ENCODE data around the gene SLC25A19. TPM values are rescaled to one million over a fixed set of nuclear protein-coding genes. Genes with fewer than 3 reads are reported as not detected.
"Not testable (repeated sequence)": the region's sequence is repeated elsewhere in the genome, so short reads cannot be mapped to it uniquely, and the experiment has no call there.

SLC25A19 gene
- total RNA-seq, 1 donor from 2014 or later: 10.5 TPM

GRCh38 chr17:75307957-75308731, 18.9 kb upstream of the SLC25A19 start:
- H3K4me3 ChIP-seq (ENCODE audit: low read depth, low read length): no peak overlapping the region
- TF ChIP-seq, protein P1, sequence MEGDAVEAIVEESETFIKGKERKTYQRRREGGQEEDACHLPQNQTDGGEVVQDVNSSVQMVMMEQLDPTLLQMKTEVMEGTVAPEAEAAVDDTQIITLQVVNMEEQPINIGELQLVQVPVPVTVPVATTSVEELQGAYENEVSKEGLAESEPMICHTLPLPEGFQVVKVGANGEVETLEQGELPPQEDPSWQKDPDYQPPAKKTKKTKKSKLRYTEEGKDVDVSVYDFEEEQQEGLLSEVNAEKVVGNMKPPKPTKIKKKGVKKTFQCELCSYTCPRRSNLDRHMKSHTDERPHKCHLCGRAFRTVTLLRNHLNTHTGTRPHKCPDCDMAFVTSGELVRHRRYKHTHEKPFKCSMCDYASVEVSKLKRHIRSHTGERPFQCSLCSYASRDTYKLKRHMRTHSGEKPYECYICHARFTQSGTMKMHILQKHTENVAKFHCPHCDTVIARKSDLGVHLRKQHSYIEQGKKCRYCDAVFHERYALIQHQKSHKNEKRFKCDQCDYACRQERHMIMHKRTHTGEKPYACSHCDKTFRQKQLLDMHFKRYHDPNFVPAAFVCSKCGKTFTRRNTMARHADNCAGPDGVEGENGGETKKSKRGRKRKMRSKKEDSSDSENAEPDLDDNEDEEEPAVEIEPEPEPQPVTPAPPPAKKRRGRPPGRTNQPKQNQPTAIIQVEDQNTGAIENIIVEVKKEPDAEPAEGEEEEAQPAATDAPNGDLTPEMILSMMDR (conservative IDR thresholded peaks at IDR 0.05; ENCODE audit: low read depth, low read length): no peak
- no peak for DNase-seq (ENCODE audit: low read depth)

DNA sequence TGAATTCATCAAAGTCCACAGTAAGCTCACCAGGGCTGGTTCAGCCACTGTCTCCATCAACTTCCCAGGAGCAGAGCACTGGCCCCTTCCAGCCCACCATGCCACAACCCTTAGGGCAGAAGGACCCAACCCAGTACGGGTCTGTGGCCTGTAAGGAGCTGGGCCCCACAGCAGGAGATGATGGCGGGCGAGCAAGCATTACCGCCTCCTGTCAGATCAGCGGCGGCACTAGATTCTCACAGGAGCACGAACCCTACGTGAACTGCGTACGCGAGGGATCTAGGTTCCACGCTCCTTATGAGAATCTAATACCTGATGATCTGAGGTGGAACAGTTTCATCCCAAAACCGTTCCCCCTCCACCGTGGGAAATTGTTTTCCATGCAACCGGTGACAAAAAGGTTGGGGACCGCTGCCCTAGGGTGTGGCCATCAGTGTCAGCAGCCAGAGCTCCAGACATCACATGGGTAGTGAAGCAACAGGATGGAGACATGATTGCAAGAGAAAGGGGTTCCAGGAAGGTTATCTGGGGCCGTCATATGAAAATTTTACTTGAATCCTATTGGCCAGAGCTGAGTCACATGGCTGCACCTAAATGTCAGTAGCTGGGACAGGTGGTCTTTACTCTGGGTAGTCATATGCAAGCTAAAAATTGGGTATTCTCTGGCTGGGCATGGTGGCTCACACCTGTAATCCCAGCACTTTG, 12.4 kb upstream of the SLC25A19 start:
- no peak for DNase-seq (ENCODE audit: low read depth)
- no peak overlapping the region for H3K4me3 ChIP-seq (ENCODE audit: low read depth, low read length)
- TF ChIP-seq, protein P1 (conservative IDR thresholded peaks at IDR 0.05; ENCODE audit: low read depth, low read length): no peak

DNA sequence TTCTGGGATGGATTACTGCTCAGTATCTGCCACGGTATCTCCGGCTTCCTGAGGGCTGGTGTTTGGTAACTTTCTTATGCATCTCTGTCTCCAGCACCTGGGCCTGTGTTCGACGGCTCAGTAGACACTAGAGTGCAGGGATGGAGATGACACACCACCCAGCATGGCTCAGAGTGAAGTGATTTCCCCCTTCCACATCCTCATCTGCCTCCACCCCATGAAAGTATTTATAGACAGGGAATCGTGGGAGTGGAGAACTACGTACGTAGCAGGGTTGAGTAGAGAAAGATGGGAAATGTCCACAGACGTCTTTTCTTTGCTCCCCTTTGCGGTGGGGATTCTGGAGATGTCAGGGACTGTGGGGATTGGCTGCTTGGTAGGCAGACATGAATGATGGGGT, 11.8 kb upstream of the SLC25A19 start:
- TF ChIP-seq, protein P1 (conservative IDR thresholded peaks at IDR 0.05; ENCODE audit: low read depth, low read length): no peak
- DNase-seq (ENCODE audit: low read depth): no peak

DNA sequence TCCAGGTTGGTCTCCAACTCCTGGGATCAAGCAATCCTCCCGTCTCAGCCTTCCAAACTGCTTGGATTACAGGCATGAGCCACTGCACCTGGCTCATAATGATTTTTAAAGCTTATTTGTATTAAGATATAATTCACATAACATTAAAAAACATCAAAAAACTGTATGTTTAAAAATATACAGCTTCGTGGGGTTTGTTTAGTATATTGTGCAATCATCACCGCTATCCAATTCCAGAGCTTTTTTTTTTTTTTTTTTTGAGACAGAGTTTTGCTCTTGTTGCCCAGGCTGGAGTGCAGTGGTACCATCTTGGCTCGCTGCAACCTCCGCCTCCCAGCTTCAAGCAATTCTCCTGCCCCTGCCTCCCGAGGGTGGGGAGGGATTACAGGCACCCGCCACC, 11.0 kb upstream of the SLC25A19 start:
- no peak overlapping the region for H3K4me3 ChIP-seq (ENCODE audit: low read depth, low read length)
- TF ChIP-seq, protein P1 (conservative IDR thresholded peaks at IDR 0.05; ENCODE audit: low read depth, low read length): no peak
- DNase-seq (ENCODE audit: low read depth): no peak

More for the DNA sequence above, 11.8 kb upstream of the SLC25A19 start:
- no peak overlapping the region for H3K4me3 ChIP-seq (ENCODE audit: low read depth, low read length)

DNA sequence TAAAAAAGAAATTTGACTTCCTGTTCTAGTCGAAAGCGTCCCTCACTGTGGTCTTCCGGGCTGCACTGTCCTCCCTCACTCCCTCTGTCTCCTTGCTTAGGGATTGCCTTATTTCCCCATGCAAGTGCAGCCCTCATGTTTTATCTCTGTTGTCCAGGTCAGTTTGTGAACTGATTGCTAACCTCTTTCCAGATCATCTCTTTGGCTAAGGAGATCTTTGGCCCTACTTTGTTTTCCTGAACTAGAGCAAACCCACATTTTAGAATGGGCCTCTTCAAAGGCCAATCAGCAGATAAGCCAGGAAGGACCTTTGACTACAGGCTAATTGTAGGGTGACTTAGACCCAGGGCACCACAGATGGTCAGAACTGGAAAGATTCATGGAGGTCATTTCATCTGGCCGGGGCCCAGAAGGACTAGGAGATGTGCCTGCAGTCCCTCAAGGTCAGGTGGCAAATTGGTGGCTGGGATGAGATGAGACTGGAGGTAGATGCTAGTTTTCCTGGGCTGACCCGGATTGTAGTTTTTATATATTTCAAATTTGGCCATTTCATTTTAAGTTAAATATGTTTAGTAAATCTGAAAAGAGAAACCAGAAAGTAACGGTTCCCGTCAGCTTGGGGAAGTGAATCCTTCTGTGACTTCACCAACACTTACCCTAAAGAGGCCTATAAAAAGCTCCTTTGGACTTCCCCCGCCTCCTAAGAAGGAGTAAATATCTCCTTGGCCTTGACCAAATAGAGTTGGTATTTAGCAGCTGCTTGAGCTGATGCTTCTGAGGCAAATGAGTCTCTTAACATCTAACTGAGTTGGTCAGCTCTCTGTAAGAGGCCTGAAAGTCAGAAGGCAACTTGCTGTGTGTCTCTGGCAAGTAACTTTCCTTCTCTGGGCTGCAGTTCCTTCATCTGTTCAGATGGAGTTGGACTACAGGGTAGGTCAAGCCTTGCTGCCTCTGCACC, 6.2 kb upstream of the SLC25A19 start:
- no peak for DNase-seq (ENCODE audit: low read depth)
- TF ChIP-seq, protein P1 (conservative IDR thresholded peaks at IDR 0.05; ENCODE audit: low read depth, low read length): no peak
- H3K4me3 ChIP-seq (ENCODE audit: low read depth, low read length): no peak overlapping the region

DNA sequence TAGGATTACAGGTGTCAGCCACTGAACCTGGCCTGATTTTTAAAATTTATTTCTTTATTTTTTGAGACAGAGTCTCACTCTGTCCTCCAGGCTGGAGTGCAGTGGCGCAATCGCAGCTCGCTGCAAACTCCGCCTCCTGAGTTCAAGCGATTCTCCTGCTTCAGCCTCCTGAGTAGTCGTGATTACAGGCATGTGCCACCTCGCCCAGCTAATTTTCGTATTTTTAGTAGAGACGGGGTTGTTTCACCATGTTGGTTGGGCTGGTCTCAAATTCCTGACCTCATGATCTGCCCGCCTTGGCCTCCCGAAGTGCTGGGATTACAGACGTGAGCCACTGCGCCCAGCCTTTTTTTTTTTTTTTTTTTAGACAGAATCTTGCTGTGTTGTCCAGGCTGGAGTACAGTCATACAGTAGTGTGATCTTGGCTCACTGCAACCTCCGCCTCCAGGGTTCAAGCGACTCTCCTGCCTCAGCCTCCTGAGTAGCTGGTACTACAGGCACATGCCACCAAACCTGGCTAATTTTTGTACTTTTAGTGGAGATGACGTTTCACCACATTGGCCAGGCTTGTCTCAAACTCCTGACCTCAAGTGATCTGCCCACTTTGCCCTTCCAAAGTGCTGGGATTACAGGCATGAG, 3.7 kb upstream of the SLC25A19 start:
- H3K4me3 ChIP-seq (ENCODE audit: low read depth, low read length); DNase-seq (ENCODE audit: low read depth): not testable (repeated sequence)
